ENCODE results near the gene FEM1C. TPM values are rescaled to one million over a fixed set of nuclear protein-coding genes. Genes with fewer than 3 reads are reported as not detected.

Gene FEM1C
- total RNA-seq, 1 donor from 2014 or later, result 16.3 TPM

- no peak for DNase-seq (ENCODE audit: low read depth, low spot score)
- H3K9me3 Mint-ChIP-seq, result no peaks in the 10 kb centered on the region
- no peaks in the 10 kb centered on the region for H3K4me1 Mint-ChIP-seq
- H3K4me3 Mint-ChIP-seq, result no peak overlapping the region
- no peaks in the 10 kb centered on the region for H3K27me3 Mint-ChIP-seq (ENCODE audit: low read depth)
- TF ChIP-seq CTCF (conservative IDR thresholded peaks at IDR 0.05), result no peak
- H3K36me3 Mint-ChIP-seq (ENCODE audit: low read depth), result no peaks in the 10 kb centered on the region
- no peak overlapping the region for H3K27ac Mint-ChIP-seq (ENCODE audit: unreplicated experiment)
Observed at GRCh38 chr5:115478281-115478680, 66.3 kb downstream of the FEM1C start.

DNA sequence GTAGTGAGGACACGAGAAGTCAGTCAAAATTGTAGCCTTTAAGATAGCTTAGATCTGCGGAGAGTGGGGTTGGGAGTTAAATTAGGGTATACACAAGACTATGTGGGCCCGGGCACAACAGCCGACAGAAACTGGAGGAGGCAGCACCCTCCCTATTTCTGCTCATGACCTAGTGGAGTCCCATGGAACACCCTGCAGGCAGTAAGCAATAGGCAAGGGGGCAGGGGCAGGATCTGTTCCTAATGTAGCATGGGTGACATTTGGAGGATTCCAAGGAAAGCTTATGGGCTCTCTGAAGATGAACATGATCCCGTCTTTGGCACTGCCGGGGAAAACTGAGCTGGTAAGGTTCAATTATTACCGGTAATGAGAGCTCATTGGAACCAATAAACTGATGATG is 67.0 kb downstream of the FEM1C start:
- no peaks in the 10 kb centered on the region for H3K9me3 Mint-ChIP-seq
- H3K4me3 Mint-ChIP-seq, result no peak overlapping the region
- DNase-seq (ENCODE audit: low read depth, low spot score), result no peak
- peaks cover under 1% of the 10 kb centered on the region for H3K4me1 Mint-ChIP-seq
- no peaks in the 10 kb centered on the region for H3K27me3 Mint-ChIP-seq (ENCODE audit: low read depth)
- TF ChIP-seq CTCF (conservative IDR thresholded peaks at IDR 0.05), result no peak
- no peak overlapping the region for H3K27ac Mint-ChIP-seq (ENCODE audit: unreplicated experiment)
- H3K36me3 Mint-ChIP-seq (ENCODE audit: low read depth), result no peaks in the 10 kb centered on the region

- Mint-ChIP-seq H3K4me3 (no peak overlapping the region), H3K27me3 (ENCODE audit: low read depth) (no peaks in the 10 kb centered on the region), H3K27ac (ENCODE audit: unreplicated experiment) (no peak overlapping the region), H3K36me3 (ENCODE audit: low read depth) (no peaks in the 10 kb centered on the region), H3K9me3 (no peaks in the 10 kb centered on the region), H3K4me1 (peaks cover 4% of the 10 kb centered on the region)
- no peak for DNase-seq (ENCODE audit: low read depth, low spot score)
- TF ChIP-seq CTCF (conservative IDR thresholded peaks at IDR 0.05), result no peak
Observed at GRCh38 chr5:115475788-115476187, 68.8 kb downstream of the FEM1C start.

DNA sequence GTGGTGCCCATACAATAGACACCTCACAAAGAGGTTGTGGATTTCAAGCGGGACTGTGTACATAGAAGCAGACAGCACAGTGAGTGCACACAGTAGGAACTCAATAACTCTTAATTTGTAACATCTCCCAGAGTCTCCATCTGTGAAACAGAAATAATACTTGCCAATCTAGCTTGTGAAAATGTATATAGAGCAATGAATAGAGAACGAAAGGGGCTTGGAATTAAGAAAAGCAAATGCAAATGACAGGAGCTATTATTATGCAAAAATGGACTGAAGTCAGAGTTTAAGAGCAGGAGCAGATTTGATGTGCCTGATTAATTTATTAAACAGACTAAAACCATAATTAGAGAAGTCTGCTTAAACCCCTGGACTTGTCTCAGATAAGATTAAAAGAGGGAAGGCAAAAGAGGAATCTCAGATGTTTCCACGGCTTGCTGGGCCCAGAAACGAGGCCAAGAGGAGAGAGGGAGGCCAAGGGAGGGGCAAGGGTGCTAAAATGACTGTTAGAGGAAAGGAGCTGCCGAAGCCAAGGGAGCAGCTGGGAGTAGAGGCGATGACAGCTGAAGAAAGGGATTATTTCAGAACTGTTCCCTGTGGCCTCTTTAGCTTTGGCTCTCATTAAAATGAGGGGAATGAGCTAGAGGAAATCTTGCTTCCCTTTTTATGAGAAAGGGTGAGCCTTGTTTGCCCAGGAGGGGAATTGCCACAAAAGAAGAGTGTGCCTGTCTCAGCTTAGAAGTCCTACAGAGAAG is 72.1 kb downstream of the FEM1C start:
- Mint-ChIP-seq H3K36me3 (ENCODE audit: low read depth) (peaks cover 2% of the 10 kb centered on the region), H3K4me3 (no peak overlapping the region), H3K27ac (ENCODE audit: unreplicated experiment) (peak overlapping the region; percentile 29), H3K27me3 (ENCODE audit: low read depth) (no peaks in the 10 kb centered on the region), H3K4me1 (peaks cover 4% of the 10 kb centered on the region), H3K9me3 (no peaks in the 10 kb centered on the region)
- no peak for DNase-seq (ENCODE audit: low read depth, low spot score)
- no peak for TF ChIP-seq CTCF (conservative IDR thresholded peaks at IDR 0.05)

DNA sequence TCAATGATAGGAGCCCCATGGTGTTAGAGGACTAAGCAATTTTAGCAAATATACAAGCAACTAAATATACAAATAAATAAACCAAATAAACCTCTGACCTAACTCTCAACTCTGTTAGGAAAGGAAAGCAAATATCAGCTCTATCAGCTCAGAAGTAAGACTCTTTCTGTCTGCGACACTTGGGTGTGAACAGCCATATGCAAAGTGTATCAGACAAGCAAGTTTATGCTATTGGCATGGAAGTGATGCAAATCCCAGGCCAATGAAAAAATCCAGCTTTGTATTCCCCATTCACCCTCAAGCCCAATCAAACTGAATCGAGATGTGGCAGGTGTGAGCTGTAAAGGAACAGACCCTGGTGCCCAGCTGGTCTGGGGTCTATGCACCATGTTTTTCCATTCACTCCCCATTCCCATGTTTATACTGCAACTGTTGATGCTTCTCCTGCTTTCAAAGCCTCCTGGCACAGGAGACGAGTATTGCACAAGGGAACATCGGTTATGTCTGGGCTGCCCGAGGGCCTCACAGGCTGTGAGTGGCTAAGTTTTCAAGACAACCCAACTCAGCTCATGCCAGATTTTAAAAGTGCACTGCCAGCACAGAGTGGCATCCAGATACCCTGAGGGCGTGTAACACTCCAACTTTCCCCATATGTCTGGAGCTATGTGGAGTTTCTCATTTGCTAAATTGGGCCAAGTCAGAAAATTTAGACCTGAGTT is 73.1 kb downstream of the FEM1C start:
- no peaks in the 10 kb centered on the region for H3K27me3 Mint-ChIP-seq (ENCODE audit: low read depth)
- H3K4me1 Mint-ChIP-seq, result peaks cover 4% of the 10 kb centered on the region
- no peak for TF ChIP-seq CTCF (conservative IDR thresholded peaks at IDR 0.05)
- H3K36me3 Mint-ChIP-seq (ENCODE audit: low read depth), result peaks cover 2% of the 10 kb centered on the region
- H3K27ac Mint-ChIP-seq (ENCODE audit: unreplicated experiment), result no peak overlapping the region
- DNase-seq (ENCODE audit: low read depth, low spot score), result no peak
- H3K9me3 Mint-ChIP-seq, result no peaks in the 10 kb centered on the region
- no peak overlapping the region for H3K4me3 Mint-ChIP-seq
